ENCODE results near the gene WFS1. TPM values are rescaled to one million over a fixed set of nuclear protein-coding genes. Genes with fewer than 3 reads are reported as not detected.

Gene WFS1
- total and polyA plus RNA-seq, 5 donors from 2014 or later = 2.5 to 4.2 (median 3.8) TPM

GRCh38 chr4:6322067-6322760, 52.6 kb downstream of the WFS1 start:
- DNase-seq = no peak
- H3K27ac ChIP-seq (ENCODE audit: insufficient read depth, low read length, poor library complexity, severe bottlenecking) = no peak overlapping the region
- no peaks in the 10 kb centered on the region for H3K36me3 ChIP-seq (ENCODE audit: control insufficient read depth, insufficient read depth, low read length)
- H3K4me1 ChIP-seq (ENCODE audit: control insufficient read depth, insufficient read depth, low read length, poor library complexity, severe bottlenecking) = no peaks in the 10 kb centered on the region
- no peaks in the 10 kb centered on the region for H3K9me3 ChIP-seq (ENCODE audit: control insufficient read depth in 2 of 2, low read length in 2 of 2)
- H3K4me3 Mint-ChIP-seq = no peak overlapping the region
- H3K27me3 Mint-ChIP-seq = peaks cover 51% of the 10 kb centered on the region
- peaks cover 0 to 8% (median 2%) of the 10 kb centered on the region in 4 donors for H3K4me1 Mint-ChIP-seq
- H3K27me3 ChIP-seq (ENCODE audit: control insufficient read depth, insufficient read depth, low read length) = peaks cover 2% of the 10 kb centered on the region
- H3K36me3 Mint-ChIP-seq = no peaks in the 10 kb centered on the region
- no peak for ATAC-seq (ENCODE audit: low read depth in 2 of 2)
- H3K27ac Mint-ChIP-seq = no peak overlapping the region
- H3K9me3 Mint-ChIP-seq = peaks cover 0 to 1% (median 0%) of the 10 kb centered on the region in 7 donors
- H3K4me3 ChIP-seq (ENCODE audit: low read depth, low read length) = no peak overlapping the region

- no peaks in the 10 kb centered on the region for H3K36me3 ChIP-seq (ENCODE audit: control insufficient read depth, insufficient read depth, low read length)
- no peak for ATAC-seq (ENCODE audit: low read depth in 2 of 2)
- H3K4me1 Mint-ChIP-seq = peaks cover 0 to 8% (median 2%) of the 10 kb centered on the region in 4 donors
- no peaks in the 10 kb centered on the region for H3K36me3 Mint-ChIP-seq
- H3K27ac Mint-ChIP-seq = no peak overlapping the region
- DNase-seq = peak in 1 of 3 donors; percentile 13
- H3K4me1 ChIP-seq (ENCODE audit: control insufficient read depth, insufficient read depth, low read length, poor library complexity, severe bottlenecking) = peaks cover 3% of the 10 kb centered on the region
- no peaks in the 10 kb centered on the region for H3K9me3 ChIP-seq (ENCODE audit: control insufficient read depth in 2 of 2, low read length in 2 of 2)
- no peak overlapping the region for H3K4me3 Mint-ChIP-seq
- peaks cover 0 to 1% (median 0%) of the 10 kb centered on the region in 7 donors for H3K9me3 Mint-ChIP-seq
- peaks cover 2% of the 10 kb centered on the region for H3K27me3 ChIP-seq (ENCODE audit: control insufficient read depth, insufficient read depth, low read length)
- H3K27ac ChIP-seq (ENCODE audit: insufficient read depth, low read length, poor library complexity, severe bottlenecking) = no peak overlapping the region
- H3K4me3 ChIP-seq (ENCODE audit: low read depth, low read length) = no peak overlapping the region
- H3K27me3 Mint-ChIP-seq = peaks cover 50% of the 10 kb centered on the region
Observed at GRCh38 chr4:6322761-6323566, 53.3 kb downstream of the WFS1 start.

GRCh38 chr4:6324461-6324998, 54.9 kb downstream of the WFS1 start:
- H3K9me3 ChIP-seq (ENCODE audit: control insufficient read depth in 2 of 2, low read length in 2 of 2) = no peaks in the 10 kb centered on the region
- peaks cover 2% of the 10 kb centered on the region for H3K27me3 ChIP-seq (ENCODE audit: control insufficient read depth, insufficient read depth, low read length)
- DNase-seq (no peak), ATAC-seq (ENCODE audit: low read depth in 2 of 2) (no peak)
- no peak overlapping the region for H3K4me3 ChIP-seq (ENCODE audit: low read depth, low read length)
- Mint-ChIP-seq H3K4me1 (peaks cover 0 to 8% (median 2%) of the 10 kb centered on the region in 4 donors), H3K27ac (no peak overlapping the region), H3K9me3 (peaks cover 0 to 4% (median 0%) of the 10 kb centered on the region in 7 donors), H3K27me3 (peaks cover 50% of the 10 kb centered on the region), H3K36me3 (no peaks in the 10 kb centered on the region), H3K4me3 (no peak overlapping the region)
- no peak overlapping the region for H3K27ac ChIP-seq (ENCODE audit: insufficient read depth, low read length, poor library complexity, severe bottlenecking)
- H3K4me1 ChIP-seq (ENCODE audit: control insufficient read depth, insufficient read depth, low read length, poor library complexity, severe bottlenecking) = peaks cover 3% of the 10 kb centered on the region
- no peaks in the 10 kb centered on the region for H3K36me3 ChIP-seq (ENCODE audit: control insufficient read depth, insufficient read depth, low read length)

- H3K27ac Mint-ChIP-seq = no peak overlapping the region
- Histone ChIP-seq H3K9me3 (ENCODE audit: control insufficient read depth in 2 of 2, low read length in 2 of 2) (no peaks in the 10 kb centered on the region), H3K27me3 (ENCODE audit: control insufficient read depth, insufficient read depth, low read length) (peaks cover 2% of the 10 kb centered on the region), H3K4me1 (ENCODE audit: control insufficient read depth, insufficient read depth, low read length, poor library complexity, severe bottlenecking) (peaks cover 3% of the 10 kb centered on the region), H3K4me3 (ENCODE audit: low read depth, low read length) (no peak overlapping the region), H3K27ac (ENCODE audit: insufficient read depth, low read length, poor library complexity, severe bottlenecking) (no peak overlapping the region), H3K36me3 (ENCODE audit: control insufficient read depth, insufficient read depth, low read length) (no peaks in the 10 kb centered on the region)
- H3K4me1 Mint-ChIP-seq = peaks cover 0 to 8% (median 2%) of the 10 kb centered on the region in 4 donors
- DNase-seq (peak in 1 of 3 donors; percentile 8), ATAC-seq (ENCODE audit: low read depth in 2 of 2) (no peak)
- H3K4me3 Mint-ChIP-seq = no peak overlapping the region
- peaks cover 50% of the 10 kb centered on the region for H3K27me3 Mint-ChIP-seq
- H3K36me3 Mint-ChIP-seq = no peaks in the 10 kb centered on the region
- H3K9me3 Mint-ChIP-seq = peaks cover 0 to 4% (median 0%) of the 10 kb centered on the region in 7 donors
Observed at GRCh38 chr4:6324999-6325787, 55.5 kb downstream of the WFS1 start.

GRCh38 chr4:6325788-6326290, 56.2 kb downstream of the WFS1 start:
- Mint-ChIP-seq H3K36me3 (no peaks in the 10 kb centered on the region), H3K9me3 (peaks cover 0 to 4% (median 0%) of the 10 kb centered on the region in 7 donors), H3K27me3 (peaks cover 49% of the 10 kb centered on the region), H3K4me1 (peaks cover 0 to 8% (median 2%) of the 10 kb centered on the region in 4 donors), H3K27ac (no peak overlapping the region), H3K4me3 (no peak overlapping the region)
- Histone ChIP-seq H3K36me3 (ENCODE audit: control insufficient read depth, insufficient read depth, low read length) (no peaks in the 10 kb centered on the region), H3K9me3 (ENCODE audit: control insufficient read depth in 2 of 2, low read length in 2 of 2) (no peaks in the 10 kb centered on the region), H3K27me3 (ENCODE audit: control insufficient read depth, insufficient read depth, low read length) (peaks cover 2% of the 10 kb centered on the region), H3K4me3 (ENCODE audit: low read depth, low read length) (no peak overlapping the region), H3K27ac (ENCODE audit: insufficient read depth, low read length, poor library complexity, severe bottlenecking) (no peak overlapping the region), H3K4me1 (ENCODE audit: control insufficient read depth, insufficient read depth, low read length, poor library complexity, severe bottlenecking) (peaks cover 3% of the 10 kb centered on the region)
- ATAC-seq (ENCODE audit: low read depth in 2 of 2) (no peak), DNase-seq (no peak)

GRCh38 chr4:6326312-6327060, 56.8 kb downstream of the WFS1 start:
- DNase-seq (no peak), ATAC-seq (ENCODE audit: low read depth in 2 of 2) (no peak)
- Histone ChIP-seq H3K27me3 (ENCODE audit: control insufficient read depth, insufficient read depth, low read length) (peaks cover 2% of the 10 kb centered on the region), H3K9me3 (ENCODE audit: control insufficient read depth in 2 of 2, low read length in 2 of 2) (no peaks in the 10 kb centered on the region), H3K27ac (ENCODE audit: insufficient read depth, low read length, poor library complexity, severe bottlenecking) (no peak overlapping the region), H3K4me1 (ENCODE audit: control insufficient read depth, insufficient read depth, low read length, poor library complexity, severe bottlenecking) (peaks cover 3% of the 10 kb centered on the region), H3K36me3 (ENCODE audit: control insufficient read depth, insufficient read depth, low read length) (no peaks in the 10 kb centered on the region), H3K4me3 (ENCODE audit: low read depth, low read length) (no peak overlapping the region)
- H3K27me3 Mint-ChIP-seq = peaks cover 47% of the 10 kb centered on the region
- no peak overlapping the region for H3K4me3 Mint-ChIP-seq
- no peak overlapping the region for H3K27ac Mint-ChIP-seq
- peaks cover 0 to 8% (median 2%) of the 10 kb centered on the region in 4 donors for H3K4me1 Mint-ChIP-seq
- peaks cover 0 to 4% (median 0%) of the 10 kb centered on the region in 7 donors for H3K9me3 Mint-ChIP-seq
- no peaks in the 10 kb centered on the region for H3K36me3 Mint-ChIP-seq

Measured in CD4-positive, CD25-positive, alpha-beta regulatory T cell (primary cell).